ENCODE measurements around the gene CXCL14.

DNA sequence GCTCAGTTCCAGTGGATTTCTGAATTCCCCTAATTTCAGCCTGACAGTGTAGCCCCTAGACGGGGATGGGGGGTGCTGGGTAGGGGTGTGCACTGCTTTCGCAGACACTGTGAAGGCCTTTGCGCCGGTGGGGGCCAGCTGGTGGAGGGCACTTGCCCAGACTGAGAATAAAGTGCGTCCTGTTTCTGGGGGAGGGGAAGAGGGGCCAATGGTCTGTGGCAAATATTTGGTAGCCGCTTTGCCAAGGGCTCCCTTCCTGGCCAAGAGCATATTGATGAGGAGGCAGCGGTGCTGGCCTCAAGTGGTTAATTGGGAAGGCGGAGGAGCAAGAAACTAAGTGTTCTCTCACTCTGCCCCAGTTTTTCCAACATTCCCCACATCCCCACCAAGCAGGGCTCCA lies 1.4 kb downstream of the CXCL14 start:
- TF ChIP-seq, protein P1, sequence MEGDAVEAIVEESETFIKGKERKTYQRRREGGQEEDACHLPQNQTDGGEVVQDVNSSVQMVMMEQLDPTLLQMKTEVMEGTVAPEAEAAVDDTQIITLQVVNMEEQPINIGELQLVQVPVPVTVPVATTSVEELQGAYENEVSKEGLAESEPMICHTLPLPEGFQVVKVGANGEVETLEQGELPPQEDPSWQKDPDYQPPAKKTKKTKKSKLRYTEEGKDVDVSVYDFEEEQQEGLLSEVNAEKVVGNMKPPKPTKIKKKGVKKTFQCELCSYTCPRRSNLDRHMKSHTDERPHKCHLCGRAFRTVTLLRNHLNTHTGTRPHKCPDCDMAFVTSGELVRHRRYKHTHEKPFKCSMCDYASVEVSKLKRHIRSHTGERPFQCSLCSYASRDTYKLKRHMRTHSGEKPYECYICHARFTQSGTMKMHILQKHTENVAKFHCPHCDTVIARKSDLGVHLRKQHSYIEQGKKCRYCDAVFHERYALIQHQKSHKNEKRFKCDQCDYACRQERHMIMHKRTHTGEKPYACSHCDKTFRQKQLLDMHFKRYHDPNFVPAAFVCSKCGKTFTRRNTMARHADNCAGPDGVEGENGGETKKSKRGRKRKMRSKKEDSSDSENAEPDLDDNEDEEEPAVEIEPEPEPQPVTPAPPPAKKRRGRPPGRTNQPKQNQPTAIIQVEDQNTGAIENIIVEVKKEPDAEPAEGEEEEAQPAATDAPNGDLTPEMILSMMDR (IDR thresholded peaks at IDR 0.05), result no peak
- TF ChIP-seq POLR2A (IDR thresholded peaks at IDR 0.05), result no peak
